ENCODE data around the gene ATRNL1.

- TF ChIP-seq USF1 (CRISPR knock-in tag; IDR thresholded peaks at IDR 0.05) (no peak), ZNF263 (CRISPR knock-in tag; IDR thresholded peaks at IDR 0.05; ENCODE audit: low read depth) (no peak)
- TF ChIP-seq, protein P1, sequence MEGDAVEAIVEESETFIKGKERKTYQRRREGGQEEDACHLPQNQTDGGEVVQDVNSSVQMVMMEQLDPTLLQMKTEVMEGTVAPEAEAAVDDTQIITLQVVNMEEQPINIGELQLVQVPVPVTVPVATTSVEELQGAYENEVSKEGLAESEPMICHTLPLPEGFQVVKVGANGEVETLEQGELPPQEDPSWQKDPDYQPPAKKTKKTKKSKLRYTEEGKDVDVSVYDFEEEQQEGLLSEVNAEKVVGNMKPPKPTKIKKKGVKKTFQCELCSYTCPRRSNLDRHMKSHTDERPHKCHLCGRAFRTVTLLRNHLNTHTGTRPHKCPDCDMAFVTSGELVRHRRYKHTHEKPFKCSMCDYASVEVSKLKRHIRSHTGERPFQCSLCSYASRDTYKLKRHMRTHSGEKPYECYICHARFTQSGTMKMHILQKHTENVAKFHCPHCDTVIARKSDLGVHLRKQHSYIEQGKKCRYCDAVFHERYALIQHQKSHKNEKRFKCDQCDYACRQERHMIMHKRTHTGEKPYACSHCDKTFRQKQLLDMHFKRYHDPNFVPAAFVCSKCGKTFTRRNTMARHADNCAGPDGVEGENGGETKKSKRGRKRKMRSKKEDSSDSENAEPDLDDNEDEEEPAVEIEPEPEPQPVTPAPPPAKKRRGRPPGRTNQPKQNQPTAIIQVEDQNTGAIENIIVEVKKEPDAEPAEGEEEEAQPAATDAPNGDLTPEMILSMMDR (IDR thresholded peaks at IDR 0.05), result no peak
Measured at GRCh38 chr10:115968236-115968635, 875.1 kb downstream of the ATRNL1 start.
